ENCODE data around the gene ASH1L. TPM values are rescaled to one million over a fixed set of nuclear protein-coding genes. Genes with fewer than 3 reads are reported as not detected.
"Not testable (repeated sequence)": the region's sequence is repeated elsewhere in the genome, so short reads cannot be mapped to it uniquely, and the experiment has no call there.

ASH1L gene
- total RNA-seq, 1 donor: 44.8 TPM

DNA sequence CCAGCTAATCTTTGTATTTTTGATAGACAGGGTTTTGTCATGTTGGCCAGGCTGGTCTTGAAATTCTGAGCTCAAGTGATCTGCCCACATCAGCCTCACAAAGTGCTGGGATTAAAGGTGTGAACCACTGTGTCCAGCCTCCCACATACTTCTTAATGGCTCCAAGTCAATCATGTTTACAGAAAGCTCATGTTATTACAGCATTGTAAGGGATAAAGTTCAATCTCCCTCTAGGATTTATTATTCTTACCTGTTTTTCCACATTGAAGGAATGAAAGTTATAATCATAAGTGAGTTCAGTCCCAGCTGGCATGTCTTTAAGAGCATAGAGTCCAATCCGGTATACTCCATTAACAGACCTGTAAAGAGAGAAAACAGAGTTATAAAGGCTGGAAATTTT is 202.6 kb downstream of the ASH1L start:
- H3K4me3 ChIP-seq (ENCODE audit: low read depth, low read length): no peak overlapping the region
- no peak for DNase-seq (ENCODE audit: low read depth)
- TF ChIP-seq, protein P1, sequence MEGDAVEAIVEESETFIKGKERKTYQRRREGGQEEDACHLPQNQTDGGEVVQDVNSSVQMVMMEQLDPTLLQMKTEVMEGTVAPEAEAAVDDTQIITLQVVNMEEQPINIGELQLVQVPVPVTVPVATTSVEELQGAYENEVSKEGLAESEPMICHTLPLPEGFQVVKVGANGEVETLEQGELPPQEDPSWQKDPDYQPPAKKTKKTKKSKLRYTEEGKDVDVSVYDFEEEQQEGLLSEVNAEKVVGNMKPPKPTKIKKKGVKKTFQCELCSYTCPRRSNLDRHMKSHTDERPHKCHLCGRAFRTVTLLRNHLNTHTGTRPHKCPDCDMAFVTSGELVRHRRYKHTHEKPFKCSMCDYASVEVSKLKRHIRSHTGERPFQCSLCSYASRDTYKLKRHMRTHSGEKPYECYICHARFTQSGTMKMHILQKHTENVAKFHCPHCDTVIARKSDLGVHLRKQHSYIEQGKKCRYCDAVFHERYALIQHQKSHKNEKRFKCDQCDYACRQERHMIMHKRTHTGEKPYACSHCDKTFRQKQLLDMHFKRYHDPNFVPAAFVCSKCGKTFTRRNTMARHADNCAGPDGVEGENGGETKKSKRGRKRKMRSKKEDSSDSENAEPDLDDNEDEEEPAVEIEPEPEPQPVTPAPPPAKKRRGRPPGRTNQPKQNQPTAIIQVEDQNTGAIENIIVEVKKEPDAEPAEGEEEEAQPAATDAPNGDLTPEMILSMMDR (IDR thresholded peaks at IDR 0.05; ENCODE audit: insufficient read depth, low read length): no peak

DNA sequence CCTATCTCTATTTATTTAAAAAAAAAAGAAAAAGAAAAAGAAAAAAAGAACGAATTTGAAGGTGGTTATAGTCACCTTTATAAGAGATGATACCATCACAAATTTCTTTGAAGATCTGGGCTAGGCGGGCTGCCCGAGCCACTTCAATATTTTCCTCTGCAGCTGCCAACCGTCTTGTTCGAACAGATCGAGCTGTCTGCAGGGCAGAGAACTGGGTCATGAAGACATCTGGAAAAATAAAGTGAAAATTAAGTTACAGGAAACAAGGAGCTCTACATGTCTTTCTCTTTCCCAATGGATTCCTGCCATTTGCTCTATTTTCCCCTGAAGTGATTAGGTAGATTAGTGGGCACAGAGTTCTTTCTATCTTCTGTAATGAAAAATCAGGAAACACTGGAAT is 210.0 kb downstream of the ASH1L start:
- no peak overlapping the region for H3K4me3 ChIP-seq (ENCODE audit: low read depth, low read length)
- TF ChIP-seq, protein P1 (IDR thresholded peaks at IDR 0.05; ENCODE audit: insufficient read depth, low read length): no peak
- no peak for DNase-seq (ENCODE audit: low read depth)

DNA sequence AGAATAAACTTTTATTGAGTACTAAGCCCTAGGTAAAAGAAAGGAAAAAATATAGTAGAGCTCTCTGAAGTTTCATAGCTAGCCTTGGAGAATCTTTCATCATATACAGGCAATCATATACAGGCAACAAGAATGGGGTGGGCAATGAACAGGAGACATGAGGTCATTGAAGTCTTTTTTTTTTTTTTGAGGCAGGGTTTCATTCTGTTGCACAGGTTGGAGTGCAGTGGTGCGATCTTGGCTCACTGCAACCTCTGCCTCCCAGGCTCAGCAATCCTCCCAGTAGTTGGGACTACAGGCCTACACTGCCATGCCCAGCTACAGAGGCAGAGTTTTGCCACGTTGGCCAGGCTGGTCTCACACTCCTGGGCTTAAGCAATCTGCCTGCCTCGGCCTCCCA is 219.8 kb downstream of the ASH1L start:
- TF ChIP-seq, protein P1 (IDR thresholded peaks at IDR 0.05; ENCODE audit: insufficient read depth, low read length): no peak
- H3K4me3 ChIP-seq (ENCODE audit: low read depth, low read length): no peak overlapping the region
- no peak for DNase-seq (ENCODE audit: low read depth)

DNA sequence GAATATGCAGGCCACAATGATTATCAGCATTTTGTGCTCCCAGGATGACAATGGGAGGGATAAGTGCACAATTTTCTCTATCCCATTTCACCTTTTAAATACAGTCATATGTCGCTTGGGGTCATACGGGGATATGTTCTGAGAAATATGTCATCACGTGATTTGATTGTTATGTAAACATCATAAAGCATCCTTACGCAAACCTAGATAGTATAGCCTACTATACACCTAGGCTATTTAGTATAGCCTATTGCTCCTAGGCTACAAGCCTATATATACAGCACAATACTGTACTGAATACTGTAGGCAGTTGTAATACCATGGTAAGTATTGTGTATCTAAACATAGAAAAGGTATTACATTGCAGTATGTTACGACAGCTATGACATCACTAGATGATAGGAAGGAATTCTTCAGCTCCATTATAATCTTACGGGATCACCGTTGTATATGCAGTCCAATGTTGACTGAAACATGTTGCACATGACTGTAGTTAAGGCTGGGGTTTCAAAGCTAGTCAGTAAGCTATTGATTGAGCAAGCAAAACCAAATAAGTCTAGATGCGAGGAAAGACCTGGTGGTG is 223.0 kb downstream of the ASH1L start:
- peak; percentile 24 for DNase-seq (ENCODE audit: low read depth)
- no peak overlapping the region for H3K4me3 ChIP-seq (ENCODE audit: low read depth, low read length)
- TF ChIP-seq, protein P1 (IDR thresholded peaks at IDR 0.05; ENCODE audit: insufficient read depth, low read length): no peak

DNA sequence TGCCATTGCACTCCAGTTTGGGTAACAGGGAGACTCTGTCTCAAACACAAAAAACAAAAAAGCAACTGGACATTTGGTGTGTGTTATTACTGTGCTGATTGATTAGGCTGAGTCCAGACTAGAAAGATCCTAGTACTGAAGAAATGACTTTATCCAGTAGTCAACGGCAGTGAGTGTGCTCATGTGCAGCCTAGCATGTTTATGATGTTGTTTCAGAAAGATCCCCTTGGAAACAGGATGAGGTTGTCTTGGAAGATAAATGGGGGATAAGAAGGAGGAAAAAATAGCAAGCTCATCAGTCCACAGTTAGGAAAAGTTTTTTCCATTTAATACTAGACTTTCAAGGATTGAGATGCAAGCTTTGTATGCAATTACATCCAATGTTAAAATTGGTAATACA is 227.6 kb downstream of the ASH1L start:
- no peak for DNase-seq (ENCODE audit: low read depth)
- TF ChIP-seq, protein P1 (IDR thresholded peaks at IDR 0.05; ENCODE audit: insufficient read depth, low read length): no peak
- no peak overlapping the region for H3K4me3 ChIP-seq (ENCODE audit: low read depth, low read length)

DNA sequence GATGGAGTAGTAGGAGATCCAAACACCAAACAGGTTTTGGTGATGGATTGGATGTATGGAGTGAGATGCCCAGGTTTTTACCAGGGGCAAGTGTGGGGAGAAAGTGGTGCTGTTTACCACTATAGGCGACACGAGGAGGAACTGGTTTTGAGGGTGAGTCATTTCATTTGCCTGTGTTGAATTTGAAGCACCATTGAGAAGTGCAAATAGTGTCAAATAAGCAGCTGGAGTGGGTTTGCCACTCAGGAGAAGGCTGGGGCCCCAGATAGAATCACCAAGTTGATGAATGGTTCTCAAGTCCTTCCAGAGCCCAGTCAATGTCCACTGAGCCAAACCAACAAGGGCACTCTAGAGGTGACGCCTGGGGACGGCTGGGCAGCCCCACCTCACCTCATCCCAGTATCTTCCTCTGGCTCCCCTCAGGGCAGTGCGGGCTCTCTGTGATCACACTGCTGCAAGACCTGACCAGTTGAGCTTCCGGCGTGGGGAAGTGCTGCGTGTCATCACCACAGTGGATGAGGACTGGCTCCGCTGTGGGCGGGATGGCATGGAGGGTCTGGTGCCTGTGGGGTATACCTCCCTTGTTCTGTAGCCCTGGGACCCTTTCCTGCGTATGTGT is 232.5 kb downstream of the ASH1L start:
- no peak overlapping the region for H3K4me3 ChIP-seq (ENCODE audit: low read depth, low read length)
- TF ChIP-seq, protein P1 (IDR thresholded peaks at IDR 0.05; ENCODE audit: insufficient read depth, low read length): no peak
- no peak for DNase-seq (ENCODE audit: low read depth)

DNA sequence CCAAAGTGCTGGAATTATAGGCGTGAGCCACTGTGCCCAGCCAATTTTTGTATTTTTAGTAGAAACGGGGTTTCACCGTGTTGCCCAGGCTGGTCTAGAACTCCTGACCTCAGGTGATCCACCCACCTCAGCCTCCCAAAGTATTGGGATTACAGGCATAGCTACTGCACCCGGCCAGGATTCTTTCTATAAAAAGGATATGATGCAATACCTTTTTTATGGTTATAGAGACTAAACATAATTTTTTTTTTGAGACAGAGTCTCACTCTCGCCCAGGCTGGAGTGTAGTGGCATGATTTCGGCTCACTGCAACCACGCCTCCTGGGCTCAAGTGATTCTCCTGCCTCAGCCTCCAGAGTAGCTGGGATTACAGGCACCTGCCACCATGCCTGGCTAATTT is 233.7 kb downstream of the ASH1L start:
- not testable (repeated sequence) for DNase-seq (ENCODE audit: low read depth); H3K4me3 ChIP-seq (ENCODE audit: low read depth, low read length)

Data from fibroblast of the aortic adventitia (primary cell).